ENCODE data around the gene REELD1.

DNA sequence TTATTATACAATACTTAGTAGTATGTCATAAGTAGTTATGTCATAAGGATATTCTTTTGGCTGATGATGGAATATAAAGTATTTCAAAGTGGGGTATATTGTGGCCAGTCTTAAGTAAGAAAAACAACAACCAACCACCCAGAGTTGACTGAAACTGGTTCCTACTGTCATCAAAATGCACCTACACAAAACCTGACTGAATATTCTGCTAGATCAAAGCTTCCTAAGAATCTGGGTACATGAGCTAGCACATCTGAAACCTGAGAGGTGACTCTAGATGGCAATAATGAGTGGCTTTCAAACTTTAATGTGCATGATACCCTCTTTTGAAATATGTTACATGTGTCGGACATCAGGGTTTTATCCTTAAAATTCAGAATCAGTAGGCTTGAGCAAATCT lies 60.4 kb downstream of the REELD1 start:
- TF ChIP-seq, protein P1, sequence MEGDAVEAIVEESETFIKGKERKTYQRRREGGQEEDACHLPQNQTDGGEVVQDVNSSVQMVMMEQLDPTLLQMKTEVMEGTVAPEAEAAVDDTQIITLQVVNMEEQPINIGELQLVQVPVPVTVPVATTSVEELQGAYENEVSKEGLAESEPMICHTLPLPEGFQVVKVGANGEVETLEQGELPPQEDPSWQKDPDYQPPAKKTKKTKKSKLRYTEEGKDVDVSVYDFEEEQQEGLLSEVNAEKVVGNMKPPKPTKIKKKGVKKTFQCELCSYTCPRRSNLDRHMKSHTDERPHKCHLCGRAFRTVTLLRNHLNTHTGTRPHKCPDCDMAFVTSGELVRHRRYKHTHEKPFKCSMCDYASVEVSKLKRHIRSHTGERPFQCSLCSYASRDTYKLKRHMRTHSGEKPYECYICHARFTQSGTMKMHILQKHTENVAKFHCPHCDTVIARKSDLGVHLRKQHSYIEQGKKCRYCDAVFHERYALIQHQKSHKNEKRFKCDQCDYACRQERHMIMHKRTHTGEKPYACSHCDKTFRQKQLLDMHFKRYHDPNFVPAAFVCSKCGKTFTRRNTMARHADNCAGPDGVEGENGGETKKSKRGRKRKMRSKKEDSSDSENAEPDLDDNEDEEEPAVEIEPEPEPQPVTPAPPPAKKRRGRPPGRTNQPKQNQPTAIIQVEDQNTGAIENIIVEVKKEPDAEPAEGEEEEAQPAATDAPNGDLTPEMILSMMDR (IDR thresholded peaks at IDR 0.05) = no peak
- no peak for TF ChIP-seq POLR2A (IDR thresholded peaks at IDR 0.05)
